ENCODE data around the gene SNX32. TPM values are rescaled to one million over a fixed set of nuclear protein-coding genes. Genes with fewer than 3 reads are reported as not detected.

Gene SNX32
- total and polyA plus RNA-seq, 2 of the 13 experiments (the other 11 are each of a cell fraction or from before 2014, with no cell fraction given): 0.09 to 0.34 TPM

- DNase-seq (ENCODE audit: low spot score): peak; percentile 48
- no TSS peak for BruUV-seq (replicated peaks)
- H2AFZ ChIP-seq (ENCODE audit: low read length): no peak overlapping the region
- peak overlapping the region; percentile 83 for H3K27ac ChIP-seq (ENCODE audit: extremely low read length, insufficient read depth, low read length)
- H3K4me1 ChIP-seq (ENCODE audit: insufficient read depth, low read length): peaks cover 59% of the 10 kb centered on the region
- H3K79me2 ChIP-seq (ENCODE audit: insufficient read depth, low read length): peaks cover 30% of the 10 kb centered on the region
- peak overlapping the region; percentile 86 for H3K9ac ChIP-seq (ENCODE audit: insufficient read depth, low read depth, low read length)
- ATAC-seq: peak; percentile 19
- peak overlapping the region; percentile 76 to 99 (median 93) for H3K4me3 ChIP-seq (replicated peaks in 1 of 3; ENCODE audit: insufficient read depth in 1 of 3, low read depth in 2 of 3, low read length in 3 of 3)
- CTCF ChIA-PET (ENCODE audit: low intra/inter-chr PET ratio, low total read pairs): no interaction called here
- H3K27me3 ChIP-seq (ENCODE audit: control insufficient read depth in 1 of 2, insufficient read depth in 2 of 2, low read length in 2 of 2): no peaks in the 10 kb centered on the region; a peak in 1 of 5 replicates
- peaks cover 50% of the 10 kb centered on the region for H4K20me1 ChIP-seq (ENCODE audit: insufficient read depth, low read length)
- peaks cover 14 to 30% of the 10 kb centered on the region in 2 experiments for H3K36me3 ChIP-seq (replicated peaks in 1 of 2; ENCODE audit: control insufficient read depth in 1 of 2, insufficient read depth in 2 of 2, low read length in 2 of 2)
- H3K4me2 ChIP-seq (ENCODE audit: low read depth, low read length): peak overlapping the region; percentile 79
- POLR2A ChIA-PET: interaction anchor here (0.6 to 5.4 kb wide), 7 partner anchors 8 to 240 kb away, joined by 3 to 81 read pairs (median 3); partner anchors contain the start of genes CCDC85B, EFEMP2, FIBP and FOSL1
- H3K9me3 ChIP-seq (ENCODE audit: low read length): no peaks in the 10 kb centered on the region
- WGBS (ENCODE audit: low lambda C conversion rate): 7% methylated on average over 8 of the region's 57 CpGs
- in situ Hi-C loops (cut with HindIII; ENCODE audit: extremely low pct_ligation_motif_present, low pct_unique_long_range_greater_than_20kb): loop anchor here (10.0 kb wide), 1 partner anchor 302 kb away; the partner anchor contains the start of gene LTBP3
- no peak for FAIRE-seq
- intact Hi-C loops (cut with micrococcal nuclease; ENCODE audit: unreplicated experiment): no loop called here
- TF ChIP-seq BRF2 (CRISPR knock-in tag; IDR thresholded peaks at IDR 0.05) (no peak), ZNF232 (CRISPR knock-in tag; IDR thresholded peaks at IDR 0.05; ENCODE audit: borderline replicate concordance) (no peak), CC2D1A (CRISPR knock-in tag; IDR thresholded peaks at IDR 0.05) (no peak), SNRNP70 (IDR thresholded peaks at IDR 0.05; ENCODE audit: low read depth, low read length) (no peak), ZIK1 (CRISPR knock-in tag; IDR thresholded peaks at IDR 0.05; ENCODE audit: borderline replicate concordance, low read depth) (0 out of 2 replicates have a peak, but pooled peaks have one; percentile 14), GRHL1 (CRISPR knock-in tag; conservative IDR thresholded peaks at IDR 0.05) (no peak), ZBTB38 (CRISPR knock-in tag; IDR thresholded peaks at IDR 0.05) (no peak), PHF8 (CRISPR knock-in tag; IDR thresholded peaks at IDR 0.05) (peak; percentile 49; the same call in 1 of the 2 replicates), RBM22 (optimal IDR thresholded peaks at IDR 0.05; ENCODE audit: low read length) (peak; percentile 66), NR2F6 (IDR thresholded peaks at IDR 0.05) (no peak), NR2F6 (CRISPR knock-in tag; IDR thresholded peaks at IDR 0.05) (no peak), ELF3 (CRISPR knock-in tag; IDR thresholded peaks at IDR 0.05) (peak; percentile 36; the same call in 1 of the 2 replicates)
- TF ChIP-seq, protein P1, sequence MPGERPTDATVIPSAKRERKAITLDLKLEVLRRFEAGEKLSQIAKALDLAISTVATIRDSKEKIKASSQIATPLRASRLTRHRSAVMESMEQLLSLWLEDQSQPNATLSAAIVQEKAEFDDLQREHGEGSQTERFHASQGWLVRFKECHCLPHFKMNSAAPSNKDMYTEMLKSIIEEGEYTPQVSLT (CRISPR knock-in tag; IDR thresholded peaks at IDR 0.05; ENCODE audit: borderline replicate concordance, low read depth): no peak; the same call in 1 of the 2 replicates
- TF ChIP-seq, protein P2, sequence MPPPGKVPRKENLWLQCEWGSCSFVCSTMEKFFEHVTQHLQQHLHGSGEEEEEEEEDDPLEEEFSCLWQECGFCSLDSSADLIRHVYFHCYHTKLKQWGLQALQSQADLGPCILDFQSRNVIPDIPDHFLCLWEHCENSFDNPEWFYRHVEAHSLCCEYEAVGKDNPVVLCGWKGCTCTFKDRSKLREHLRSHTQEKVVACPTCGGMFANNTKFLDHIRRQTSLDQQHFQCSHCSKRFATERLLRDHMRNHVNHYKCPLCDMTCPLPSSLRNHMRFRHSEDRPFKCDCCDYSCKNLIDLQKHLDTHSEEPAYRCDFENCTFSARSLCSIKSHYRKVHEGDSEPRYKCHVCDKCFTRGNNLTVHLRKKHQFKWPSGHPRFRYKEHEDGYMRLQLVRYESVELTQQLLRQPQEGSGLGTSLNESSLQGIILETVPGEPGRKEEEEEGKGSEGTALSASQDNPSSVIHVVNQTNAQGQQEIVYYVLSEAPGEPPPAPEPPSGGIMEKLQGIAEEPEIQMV (CRISPR knock-in tag; IDR thresholded peaks at IDR 0.05; ENCODE audit: low read depth): peak; percentile 35; the same call in 1 of the 2 replicates
- TF ChIP-seq, protein P3, sequence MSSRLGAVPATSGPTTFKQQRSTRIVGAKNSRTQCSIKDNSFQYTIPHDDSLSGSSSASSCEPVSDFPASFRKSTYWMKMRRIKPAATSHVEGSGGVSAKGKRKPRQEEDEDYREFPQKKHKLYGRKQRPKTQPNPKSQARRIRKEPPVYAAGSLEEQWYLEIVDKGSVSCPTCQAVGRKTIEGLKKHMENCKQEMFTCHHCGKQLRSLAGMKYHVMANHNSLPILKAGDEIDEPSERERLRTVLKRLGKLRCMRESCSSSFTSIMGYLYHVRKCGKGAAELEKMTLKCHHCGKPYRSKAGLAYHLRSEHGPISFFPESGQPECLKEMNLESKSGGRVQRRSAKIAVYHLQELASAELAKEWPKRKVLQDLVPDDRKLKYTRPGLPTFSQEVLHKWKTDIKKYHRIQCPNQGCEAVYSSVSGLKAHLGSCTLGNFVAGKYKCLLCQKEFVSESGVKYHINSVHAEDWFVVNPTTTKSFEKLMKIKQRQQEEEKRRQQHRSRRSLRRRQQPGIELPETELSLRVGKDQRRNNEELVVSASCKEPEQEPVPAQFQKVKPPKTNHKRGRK (CRISPR knock-in tag; IDR thresholded peaks at IDR 0.05): no peak
Observed at GRCh38 chr11:65856689-65857499, 23.1 kb downstream of the SNX32 start.
